Measurements from ENCODE around the gene FASN.
A peak's percentile ranks its signal among the peaks of the same experiment; 100 is the strongest.
"Not testable (repeated sequence)": the region's sequence is repeated elsewhere in the genome, so short reads cannot be mapped to it uniquely, and the experiment has no call there.

The FASN gene

DNA sequence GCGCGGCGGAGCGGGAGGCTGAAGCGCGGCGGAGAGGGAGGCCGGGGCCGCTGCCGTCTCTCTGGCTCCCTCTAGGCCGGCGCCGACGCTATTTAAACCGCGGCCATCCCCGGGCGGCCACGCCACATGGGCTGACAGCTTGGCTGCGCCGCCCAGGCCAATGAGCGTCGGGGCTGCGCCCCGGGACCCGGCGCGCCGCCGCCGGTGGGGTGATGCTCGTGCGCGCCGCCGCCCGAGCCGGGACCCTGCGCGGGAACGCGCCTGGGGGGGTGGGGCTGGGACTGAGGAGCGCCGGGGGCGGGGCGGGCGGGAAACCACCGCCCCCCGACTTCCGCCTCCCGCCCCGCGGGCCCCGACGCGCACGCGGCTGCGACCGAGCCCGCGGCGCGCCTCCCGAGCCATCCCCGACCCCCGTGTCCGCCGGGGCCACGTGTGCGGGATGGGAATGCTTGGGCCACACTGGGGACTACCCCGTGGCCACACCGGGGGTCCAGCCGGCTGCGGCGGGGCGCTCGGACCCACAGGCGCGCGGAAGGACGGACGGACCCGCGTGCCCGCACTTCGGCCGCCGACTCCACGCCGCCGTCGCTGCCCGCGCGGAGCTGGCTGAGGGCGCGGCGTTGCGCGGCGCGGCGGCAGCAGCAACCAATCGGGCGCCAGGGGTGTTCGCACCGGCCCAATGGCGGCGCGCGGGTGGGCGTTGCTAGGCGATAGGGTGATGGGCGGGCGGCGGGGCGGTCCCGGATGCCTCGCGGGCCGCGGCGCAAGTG, at the start of gene FASN:
FASN (minus strand) TSS at position 68 of the 770 bp plus-strand sequence. CDS start 1,791 bp downstream, outside the sequence.
- peak; percentile 82 for DNase-seq

DNA sequence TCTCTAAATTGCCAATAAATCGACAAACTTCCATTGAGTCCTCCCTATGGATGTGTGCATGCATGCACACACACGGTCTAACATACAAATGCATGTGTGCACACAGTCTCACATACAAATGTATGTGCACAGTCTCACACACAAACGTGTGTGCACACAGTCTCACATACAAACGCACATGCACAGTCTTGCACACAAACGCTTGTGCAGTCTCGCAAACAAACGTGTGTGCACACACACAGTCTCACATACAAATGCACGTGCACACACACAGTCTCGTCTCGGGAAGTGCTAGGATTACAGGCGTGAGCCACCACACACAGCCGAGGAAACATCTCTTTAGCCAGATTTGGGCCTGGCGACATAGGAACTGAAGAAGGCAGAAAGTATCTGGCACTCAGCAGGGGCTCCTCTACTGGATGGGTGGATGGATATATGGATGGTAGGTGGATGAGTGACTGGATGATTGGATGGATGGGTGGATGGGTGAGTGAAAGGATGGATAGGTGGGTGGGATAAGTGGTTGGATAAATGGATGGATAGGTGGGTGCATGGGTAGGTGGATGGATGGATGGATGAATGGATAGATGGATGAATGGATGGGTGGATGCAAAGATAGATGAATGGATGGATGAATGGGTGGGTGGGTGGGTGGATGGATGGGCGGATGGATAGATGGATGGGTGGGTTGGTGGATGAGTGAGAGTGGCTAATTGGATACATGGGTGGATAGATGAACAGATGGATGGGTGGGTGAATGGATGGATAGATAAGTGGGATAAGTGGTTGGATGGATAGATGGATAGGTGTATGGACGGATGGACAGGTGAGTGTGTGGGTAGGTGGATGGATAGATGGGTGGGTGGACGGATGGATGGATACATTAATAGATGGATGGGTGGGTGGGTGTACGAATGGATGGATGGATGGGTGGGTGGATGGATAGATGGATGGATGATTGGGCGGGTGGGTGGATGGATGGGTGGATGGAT, 48.9 kb upstream of the FASN start:
- DNase-seq: no peak

DNA sequence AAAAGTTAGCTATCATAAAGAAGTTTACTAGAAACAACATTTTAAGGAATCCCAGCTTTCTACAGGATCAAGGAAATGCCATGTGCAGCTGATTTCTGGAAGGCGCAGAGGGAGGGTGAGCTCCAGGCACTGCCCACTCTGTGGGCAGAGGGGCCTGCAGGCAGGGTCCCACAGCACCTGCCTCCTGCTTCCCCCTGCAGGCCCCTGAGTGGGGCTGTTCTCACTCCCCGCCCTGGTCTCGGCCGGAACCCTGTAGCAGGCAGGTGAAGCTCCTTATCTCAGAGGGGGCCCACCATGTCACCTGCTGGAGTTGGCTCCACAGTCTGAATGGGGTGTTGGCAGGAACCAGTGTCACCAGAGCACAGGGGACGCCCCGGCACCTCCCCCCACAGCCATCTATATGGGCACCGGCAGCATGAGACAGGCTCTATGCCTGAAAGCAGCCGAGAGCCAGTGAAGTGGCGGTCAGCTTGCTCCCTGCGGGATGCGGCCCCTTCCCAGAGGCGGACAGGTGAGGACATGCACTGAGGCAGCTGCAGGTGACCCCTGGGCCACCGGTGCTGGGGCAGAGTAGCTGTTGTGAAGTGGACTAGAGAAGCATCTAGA, 47.6 kb upstream of the FASN start:
- no peak for DNase-seq

DNA sequence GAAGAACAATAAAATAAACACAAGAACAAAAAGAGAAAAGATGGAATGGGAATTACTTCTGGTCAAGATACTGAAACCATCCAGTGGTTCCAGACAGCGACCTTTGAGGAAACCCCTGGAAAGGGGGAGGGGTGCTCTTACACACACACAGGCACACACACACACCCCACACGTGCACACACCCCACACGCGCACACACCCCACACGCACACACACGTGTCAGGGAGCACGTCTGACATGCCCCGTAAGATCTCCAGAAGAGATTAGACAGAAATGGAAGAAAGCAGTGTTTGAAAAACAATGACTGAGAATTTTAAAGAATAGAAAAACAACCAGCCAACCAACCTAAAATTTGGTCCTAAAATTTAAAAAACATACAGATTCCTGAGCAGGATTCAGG, 45.3 kb upstream of the FASN start:
- DNase-seq: no peak

DNA sequence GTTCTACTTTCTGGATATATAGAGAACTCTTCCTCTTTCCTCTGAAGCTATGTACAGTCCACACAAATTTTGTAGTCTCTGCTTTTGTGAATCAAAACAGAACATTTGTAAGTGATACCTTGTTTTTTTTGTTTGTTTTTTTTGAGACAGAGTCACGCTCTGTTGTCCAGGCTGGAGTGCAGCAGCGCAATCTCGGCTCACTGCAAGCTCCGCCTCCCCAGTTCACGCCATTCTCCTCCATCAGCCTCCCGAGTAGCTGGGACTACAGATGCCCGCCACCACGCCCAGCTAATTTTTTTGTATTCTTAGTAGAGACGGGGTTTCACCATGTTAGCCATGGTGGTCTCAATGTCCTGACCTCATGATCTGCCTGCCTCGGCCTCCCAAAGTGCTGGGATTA, 41.9 kb upstream of the FASN start:
- DNase-seq: not testable (repeated sequence)

DNA sequence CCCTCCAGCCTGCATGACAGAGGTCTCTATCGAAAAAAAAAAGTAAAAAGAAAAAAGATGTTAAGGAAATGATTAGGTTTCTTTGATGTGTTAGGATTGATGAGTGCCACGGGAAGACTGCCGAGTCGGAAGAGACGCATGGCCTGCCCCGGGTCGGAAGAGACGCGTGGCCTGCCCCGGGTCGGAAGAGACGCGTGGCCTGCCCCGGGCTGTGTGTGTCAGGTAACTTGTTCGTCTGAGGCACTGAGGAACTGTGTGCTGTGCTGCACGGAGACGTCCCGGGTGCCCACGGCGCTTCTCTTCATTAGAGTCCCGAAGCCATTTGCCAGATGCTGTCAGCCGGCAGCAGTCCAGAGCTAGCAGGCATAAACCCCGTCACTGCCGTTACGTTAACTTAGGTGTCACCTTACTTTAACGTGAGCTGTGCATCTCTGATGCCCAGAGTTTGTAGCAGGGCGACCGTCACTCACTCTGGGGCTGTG, 40.5 kb upstream of the FASN start:
- no peak for DNase-seq

DNA sequence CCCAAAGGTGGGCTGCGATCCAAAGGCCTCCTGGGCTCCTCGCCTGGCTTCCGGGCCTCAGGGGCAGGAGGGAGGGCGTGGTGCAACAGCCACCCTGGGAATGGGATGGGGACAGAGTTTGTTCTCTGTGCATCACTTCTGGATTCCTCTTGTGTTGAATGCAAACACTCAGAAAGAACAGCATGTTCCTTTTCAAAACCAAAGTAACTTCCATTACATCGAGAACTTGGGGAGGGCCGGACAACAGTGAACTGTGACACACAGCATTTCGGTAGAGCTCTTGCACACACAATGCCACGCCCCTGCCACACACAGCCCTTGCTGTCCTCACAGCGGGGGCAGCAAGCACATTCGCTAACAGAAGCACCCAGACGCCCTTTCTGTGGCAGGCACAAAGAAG, 36.1 kb upstream of the FASN start:
- no peak for DNase-seq

DNA sequence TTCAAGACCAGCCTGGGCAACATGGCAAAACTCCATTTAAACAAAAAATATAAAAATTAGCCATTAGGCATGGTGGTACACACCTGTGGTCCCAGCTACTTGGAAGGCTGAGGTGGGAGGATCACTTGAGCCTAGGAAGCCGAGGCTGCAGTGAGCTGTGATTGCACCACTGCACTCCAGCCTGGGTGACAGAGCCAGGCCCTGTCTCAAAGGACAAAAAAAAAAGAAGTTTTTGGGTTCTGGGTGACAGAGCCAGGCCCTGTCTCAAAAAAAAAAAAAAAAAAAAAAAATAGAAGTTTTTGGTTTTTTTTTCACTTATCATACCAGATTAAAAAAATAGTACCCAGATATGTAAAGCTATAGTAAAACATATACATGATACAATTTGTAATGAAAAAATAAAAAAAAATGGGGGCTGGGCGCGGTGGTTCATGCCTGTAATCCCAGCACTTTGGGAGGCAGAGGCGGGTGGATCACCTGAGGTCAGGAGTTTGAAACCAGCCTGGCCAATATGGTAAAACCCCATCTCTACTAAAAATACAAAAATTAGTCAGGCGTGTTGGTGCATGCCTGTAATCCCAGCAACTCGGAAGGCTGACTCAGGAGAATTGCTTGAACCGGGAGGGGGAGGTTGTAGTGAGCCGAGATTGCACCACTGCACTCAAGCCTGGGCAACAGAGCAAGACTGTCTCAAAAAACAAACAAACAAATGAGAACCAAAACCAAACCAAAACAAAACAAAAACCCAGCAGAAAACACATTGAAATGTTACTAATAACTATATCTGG, 35.3 kb upstream of the FASN start:
- DNase-seq: not testable (repeated sequence)

DNA sequence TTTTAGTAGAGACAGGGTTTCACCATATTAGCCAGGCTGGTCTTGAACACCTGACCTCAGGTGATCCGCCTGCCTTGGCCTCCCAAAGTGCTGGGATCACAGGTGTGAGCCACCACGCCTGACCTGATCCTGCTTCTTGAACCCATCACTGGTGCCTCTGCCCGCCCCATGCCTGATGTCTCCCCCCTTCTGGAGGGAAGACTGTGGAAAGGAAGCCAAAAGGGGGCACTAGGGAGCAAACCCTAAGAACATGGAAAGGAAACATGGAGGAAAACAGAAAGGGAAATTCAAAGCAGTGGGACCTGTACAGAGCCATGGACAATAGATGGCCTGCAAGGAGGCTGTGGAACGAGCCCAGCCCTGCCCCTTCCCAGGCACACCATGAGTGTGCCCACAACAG, 31.1 kb upstream of the FASN start:
- no peak for DNase-seq

DNA sequence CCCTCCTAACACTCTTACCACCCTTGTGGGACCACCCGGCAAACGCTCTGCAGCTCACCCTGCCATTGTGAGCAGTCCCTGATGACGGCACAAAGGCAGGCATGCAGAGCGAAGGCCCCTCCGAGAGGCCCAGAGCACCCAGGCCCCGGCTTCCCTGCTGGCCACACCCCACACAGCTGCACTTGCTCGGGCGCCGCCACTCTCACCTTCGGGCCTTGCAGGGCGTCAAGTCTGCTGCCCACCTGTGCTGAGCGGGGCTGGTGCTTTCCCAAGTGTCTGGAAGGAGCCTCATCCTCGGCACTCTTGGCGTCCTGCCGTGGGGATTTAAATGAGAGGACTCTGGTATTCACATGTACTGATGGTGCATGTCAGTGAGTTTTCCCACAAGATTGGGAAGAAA, 30.3 kb upstream of the FASN start:
- DNase-seq: no peak

DNA sequence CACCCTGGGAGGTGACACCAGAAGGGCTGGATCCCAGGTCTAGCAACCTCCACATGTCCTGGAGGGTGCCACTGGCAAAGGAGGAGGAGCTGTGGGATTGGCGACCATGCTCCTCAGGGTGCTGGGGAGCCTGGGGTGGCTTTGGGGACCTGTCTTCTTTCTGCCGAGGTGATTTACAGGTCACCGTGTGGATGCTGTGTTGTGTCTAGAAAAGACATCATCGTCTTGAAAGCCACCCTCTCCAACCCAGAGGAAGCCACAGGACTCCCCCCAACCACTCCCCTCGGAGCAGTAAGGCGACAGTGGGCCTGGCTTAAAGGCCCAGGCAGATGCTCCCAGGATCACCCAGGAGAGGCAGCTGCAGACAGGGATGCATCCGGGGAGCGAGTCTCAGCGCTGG, 29.7 kb upstream of the FASN start:
- no peak for DNase-seq

DNA sequence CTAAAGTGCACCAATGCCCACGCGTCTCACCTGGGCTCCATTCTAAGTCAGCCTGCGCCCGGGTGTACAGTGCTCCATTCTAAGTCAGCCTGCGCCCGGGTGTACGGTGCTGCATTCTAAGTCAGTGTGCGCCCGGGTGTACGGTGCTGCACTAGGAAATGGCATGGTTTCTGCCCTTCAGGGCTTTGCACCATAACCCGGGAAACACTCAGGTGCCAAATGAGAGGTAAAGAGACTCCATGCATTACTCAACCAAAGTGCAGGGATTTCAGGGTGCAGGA, 29.2 kb upstream of the FASN start:
- DNase-seq: no peak

DNA sequence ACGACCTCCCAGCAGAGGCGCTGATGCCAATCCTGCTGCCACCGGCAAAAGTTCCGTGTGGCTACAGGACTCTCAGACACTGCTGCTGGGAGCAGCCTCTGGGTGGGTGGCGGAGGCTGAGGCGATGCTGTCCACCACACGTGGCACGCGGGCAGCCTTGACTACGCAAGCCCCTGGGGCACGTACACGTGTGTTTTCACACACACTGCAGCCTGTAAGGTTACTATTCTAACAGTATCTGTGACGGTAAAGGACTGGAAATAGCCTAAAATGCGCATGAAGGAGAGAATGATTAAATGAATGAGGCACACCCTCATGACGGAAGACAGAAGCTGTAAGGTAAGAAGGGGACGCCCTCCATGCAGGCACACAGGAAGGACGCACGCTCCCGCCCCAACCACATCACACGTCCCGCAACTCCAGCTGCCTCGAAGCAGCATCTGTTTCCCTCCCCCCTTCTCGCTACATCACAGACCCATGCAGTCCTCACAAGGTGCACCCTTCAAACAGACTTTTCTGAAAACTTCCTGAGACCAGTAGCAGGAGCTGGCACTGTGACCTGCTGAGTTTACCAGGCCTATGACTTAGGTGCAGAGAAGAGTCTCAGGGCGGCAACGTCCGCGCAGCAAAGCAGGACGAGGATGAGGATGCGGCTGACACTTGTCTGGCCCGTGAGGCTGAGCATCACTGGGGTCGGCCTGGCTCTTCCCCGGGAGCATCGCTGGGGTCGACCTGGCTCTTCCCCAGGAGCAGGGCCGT, 28.7 kb upstream of the FASN start:
- DNase-seq: no peak

DNA sequence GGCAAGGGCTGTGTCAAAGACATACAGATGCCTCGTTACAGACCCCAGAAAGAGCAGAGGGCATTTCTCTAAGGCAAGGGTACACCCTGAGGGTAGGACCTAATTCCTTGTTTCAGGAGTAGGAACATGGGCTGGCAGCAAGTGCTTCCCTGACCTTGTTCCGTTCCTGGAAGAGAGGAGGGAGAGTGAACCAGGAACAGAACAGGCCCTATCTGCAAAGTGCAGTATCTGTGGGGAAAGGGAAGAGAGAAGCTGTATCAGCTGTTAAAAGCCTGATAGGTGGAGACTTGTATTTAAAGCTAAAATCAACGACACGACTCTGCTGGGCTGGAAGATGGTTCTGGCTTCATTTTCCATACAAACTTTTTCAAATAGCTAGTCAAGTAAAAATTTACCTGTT, 26.1 kb upstream of the FASN start:
- no peak for DNase-seq

DNA sequence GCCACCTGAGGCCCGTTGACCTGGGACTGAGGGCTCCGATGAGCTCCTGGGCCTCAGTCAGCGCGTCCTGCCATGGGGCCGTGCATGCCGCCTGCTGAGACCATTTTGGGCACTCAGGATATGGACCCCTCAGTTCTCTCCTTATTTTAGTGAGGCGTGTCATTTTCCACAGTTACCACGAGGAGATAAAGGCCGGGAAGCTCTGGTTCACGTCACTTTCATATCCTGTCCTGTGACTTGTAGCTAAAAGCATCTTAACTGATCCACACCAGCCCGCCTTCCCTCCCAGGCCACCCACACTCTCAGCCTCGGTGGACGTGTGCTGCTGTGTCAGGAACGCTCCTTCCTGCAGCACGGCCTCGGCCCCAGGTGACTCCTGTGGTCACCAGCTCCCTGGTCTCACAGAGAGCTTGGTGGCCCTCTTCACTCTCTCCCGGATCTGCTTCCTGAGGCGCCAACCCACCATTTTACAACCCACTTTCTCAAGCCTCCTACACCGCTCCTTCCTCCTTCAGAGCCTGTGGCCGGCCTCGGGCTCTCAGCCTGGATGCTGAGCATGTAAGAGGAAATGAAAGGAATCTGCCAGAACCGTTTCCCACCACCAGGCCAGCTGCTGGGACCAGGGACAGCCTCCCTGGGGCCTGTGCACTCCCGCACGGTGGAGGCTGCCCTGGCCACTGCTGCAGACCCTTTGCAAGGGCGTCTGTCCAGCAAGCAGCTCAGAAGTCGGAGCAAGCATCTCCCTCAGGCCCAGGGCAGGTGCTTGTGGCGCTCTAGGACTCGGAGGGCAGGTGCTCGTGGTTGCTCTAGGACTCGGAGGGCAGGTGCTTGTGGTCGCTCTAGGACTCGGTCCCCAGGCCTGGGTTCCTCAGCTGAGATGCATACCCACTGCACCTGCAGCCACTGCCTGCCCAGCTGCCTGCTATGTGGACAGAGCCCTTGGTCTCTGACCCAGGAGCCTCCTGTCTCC, 23.9 kb upstream of the FASN start:
- no peak for DNase-seq

DNA sequence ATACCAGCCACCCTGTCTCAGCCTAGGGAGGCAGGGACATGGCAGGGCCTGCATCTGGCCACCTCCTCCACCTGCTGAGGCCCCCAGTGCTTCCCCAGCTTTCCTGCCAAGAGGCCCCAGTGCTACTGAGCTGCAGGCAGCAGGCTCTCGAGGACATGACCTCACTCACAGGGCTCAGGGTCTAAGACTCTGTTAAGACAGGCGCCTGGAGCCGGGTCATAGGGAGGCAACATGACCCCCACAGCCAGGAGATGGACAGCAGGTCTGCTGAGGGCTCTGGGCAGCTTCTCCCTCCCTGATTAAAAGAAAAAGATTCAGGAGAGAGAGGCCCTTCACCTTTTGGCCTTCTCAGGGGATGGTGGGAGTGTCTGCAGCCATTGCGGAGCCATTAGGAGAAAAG, 23.2 kb upstream of the FASN start:
- no peak for DNase-seq

DNA sequence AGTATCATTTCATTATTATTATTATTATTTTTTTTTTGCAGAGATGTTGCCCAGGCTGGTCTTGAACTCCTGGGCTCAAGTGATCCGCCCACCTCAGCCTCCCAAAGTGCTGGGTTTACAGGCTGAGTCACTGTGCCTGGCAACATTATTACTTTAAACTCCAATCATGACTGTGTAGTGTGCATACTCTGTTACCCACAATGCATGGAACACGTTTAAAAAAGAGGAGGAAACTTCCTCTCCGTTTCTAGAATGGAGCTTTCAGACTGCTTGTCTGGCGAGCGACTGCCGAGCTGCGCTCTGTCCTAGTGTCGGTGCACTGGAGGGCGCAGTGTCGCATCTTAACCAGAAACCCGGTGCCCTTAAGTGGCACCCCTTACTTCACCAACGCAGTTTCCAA, 22.1 kb upstream of the FASN start:
- no peak for DNase-seq

DNA sequence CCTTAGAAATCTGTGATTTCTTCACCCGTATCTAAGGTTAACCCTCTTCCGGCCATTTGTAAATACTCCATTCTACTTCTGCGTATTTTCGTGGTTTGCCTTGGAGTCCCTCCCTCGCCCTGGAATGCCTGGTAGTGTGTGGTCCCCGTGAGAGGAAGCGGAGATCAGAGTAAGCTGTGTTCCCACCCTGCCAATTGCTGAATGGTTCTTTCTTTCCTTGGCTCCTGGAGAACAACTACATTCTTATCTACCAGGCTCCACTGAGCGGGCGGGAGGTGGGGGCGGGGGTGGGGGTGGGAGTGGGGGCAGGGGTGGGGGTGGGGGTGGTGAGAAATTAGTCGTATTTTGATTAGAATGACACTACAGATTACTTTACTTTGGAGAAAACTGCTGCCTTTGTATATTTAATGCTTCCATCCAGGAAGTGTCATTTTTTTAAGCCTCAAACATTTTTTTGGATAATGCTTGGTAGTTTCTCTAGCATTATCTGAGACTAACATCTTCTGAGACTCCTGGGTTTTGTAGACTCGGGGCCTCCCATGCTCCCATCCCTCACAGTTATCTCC, 20.9 kb upstream of the FASN start:
- no peak for DNase-seq

DNA sequence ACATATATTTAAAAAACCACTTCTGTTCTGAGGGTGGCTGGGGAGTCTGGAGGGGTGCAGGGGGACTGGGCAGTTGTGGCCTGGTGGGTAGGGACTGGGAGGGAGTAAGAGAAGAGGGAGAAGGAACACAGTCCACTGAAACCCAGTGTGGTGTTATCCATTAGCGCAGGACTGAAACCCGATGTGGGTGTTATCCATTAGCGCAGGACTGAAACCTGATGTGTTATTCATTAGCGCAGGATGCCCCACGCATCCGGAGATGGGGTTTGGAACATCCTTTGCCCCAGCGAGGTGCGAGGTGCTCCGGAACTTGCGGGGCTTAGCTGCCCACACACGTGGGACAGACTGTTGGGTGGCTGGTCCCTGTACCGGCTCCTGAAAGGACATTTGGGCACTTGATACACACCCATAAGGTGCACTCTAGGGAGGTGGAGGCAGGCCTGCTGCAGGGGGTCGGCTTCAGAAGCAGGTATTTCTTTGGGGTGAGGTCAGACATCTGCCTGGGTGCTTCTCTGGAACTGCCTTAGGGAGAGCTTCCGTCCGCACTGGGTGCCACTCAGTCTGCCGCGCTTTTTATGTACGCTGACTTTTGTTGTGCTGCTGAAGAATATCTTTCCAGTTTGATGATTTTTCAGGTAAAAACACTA, 20.3 kb upstream of the FASN start:
- no peak for DNase-seq

Measured in NCI-H526 treated with DMSO at 0.1 percent for 48 hours (cell line).